ENCODE measurements around the gene ETS1. TPM values are rescaled to one million over a fixed set of nuclear protein-coding genes. Genes with fewer than 3 reads are reported as not detected.

Gene ETS1
- total RNA-seq, 1 donor from 2014 or later: 0.54 TPM

DNA sequence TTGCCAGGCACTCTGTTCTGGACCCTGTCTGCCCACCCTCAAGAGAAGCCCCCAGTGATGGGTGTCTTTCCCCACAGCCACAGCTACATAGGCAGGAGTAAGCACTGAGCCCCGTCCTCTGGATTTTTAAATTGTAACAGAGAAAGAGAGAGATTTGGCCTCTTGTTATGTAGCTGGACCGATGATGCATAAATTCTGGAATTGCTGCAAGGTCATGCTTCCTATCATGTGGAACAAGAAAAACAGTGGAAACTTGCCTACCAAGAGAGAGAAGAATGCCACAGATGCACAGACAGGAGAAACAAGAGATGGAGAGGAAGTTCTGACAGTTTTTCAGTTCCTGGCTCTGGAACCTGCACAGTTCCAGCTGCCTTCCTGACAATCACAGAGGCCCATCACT, 150.2 kb downstream of the ETS1 start:
- H4K20me1 ChIP-seq (ENCODE audit: low read depth): no peaks in the 10 kb centered on the region
- no peak overlapping the region for H3K27ac Mint-ChIP-seq
- no peaks in the 10 kb centered on the region for H3F3A ChIP-seq (ENCODE audit: low read depth)
- no peaks in the 10 kb centered on the region for H3K79me2 ChIP-seq (ENCODE audit: low read depth)
- no peak overlapping the region for H2AFZ ChIP-seq (replicated peaks)
- no peak for DNase-seq (ENCODE audit: low spot score)
- no peaks in the 10 kb centered on the region for H3K36me3 ChIP-seq
- no peaks in the 10 kb centered on the region for H3K36me3 Mint-ChIP-seq
- no peak overlapping the region for H3K4me3 ChIP-seq
- peaks cover 3% of the 10 kb centered on the region for H3K4me1 Mint-ChIP-seq
- no peak overlapping the region for H3K9ac ChIP-seq
- no peaks in the 10 kb centered on the region for H3K27me3 ChIP-seq
- H3K27me3 Mint-ChIP-seq (ENCODE audit: insufficient read depth, low read depth): no peaks in the 10 kb centered on the region
- H3K9me3 Mint-ChIP-seq: peaks cover 4% of the 10 kb centered on the region
- no peak overlapping the region for H3K27ac ChIP-seq
- H3K4me3 Mint-ChIP-seq: no peak overlapping the region
- TF ChIP-seq EZH2 (IDR thresholded peaks at IDR 0.05) (no peak), EZH2phosphoT487 (IDR thresholded peaks at IDR 0.05) (no peak)
- TF ChIP-seq, protein P1, sequence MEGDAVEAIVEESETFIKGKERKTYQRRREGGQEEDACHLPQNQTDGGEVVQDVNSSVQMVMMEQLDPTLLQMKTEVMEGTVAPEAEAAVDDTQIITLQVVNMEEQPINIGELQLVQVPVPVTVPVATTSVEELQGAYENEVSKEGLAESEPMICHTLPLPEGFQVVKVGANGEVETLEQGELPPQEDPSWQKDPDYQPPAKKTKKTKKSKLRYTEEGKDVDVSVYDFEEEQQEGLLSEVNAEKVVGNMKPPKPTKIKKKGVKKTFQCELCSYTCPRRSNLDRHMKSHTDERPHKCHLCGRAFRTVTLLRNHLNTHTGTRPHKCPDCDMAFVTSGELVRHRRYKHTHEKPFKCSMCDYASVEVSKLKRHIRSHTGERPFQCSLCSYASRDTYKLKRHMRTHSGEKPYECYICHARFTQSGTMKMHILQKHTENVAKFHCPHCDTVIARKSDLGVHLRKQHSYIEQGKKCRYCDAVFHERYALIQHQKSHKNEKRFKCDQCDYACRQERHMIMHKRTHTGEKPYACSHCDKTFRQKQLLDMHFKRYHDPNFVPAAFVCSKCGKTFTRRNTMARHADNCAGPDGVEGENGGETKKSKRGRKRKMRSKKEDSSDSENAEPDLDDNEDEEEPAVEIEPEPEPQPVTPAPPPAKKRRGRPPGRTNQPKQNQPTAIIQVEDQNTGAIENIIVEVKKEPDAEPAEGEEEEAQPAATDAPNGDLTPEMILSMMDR (IDR thresholded peaks at IDR 0.05): no peak
- H3K4me1 ChIP-seq: no peaks in the 10 kb centered on the region
- no peak overlapping the region for H3K4me2 ChIP-seq
- H3K9me3 ChIP-seq (ENCODE audit: low read depth): no peaks in the 10 kb centered on the region

DNA sequence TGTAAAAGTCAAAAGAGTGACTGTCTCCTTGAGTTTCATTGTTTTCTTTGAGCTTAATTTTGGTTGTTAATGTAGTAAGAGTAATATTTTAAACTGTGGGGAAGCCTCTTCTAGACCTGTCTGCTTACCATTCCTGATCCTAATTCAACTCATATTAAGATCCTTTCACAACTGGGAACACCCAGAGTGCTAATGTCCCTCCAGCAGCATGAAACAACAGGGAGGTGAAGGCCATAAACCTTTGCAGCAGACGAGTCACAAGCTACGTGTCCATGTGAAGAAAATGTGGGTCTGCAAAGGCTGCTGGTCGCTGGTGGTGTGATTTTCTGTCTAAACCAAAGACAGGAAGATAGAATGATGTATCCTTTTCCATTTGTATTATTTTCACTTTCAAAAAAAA, 152.5 kb downstream of the ETS1 start:
- no peak for TF ChIP-seq EZH2 (IDR thresholded peaks at IDR 0.05)
- no peaks in the 10 kb centered on the region for H3K36me3 Mint-ChIP-seq

DNA sequence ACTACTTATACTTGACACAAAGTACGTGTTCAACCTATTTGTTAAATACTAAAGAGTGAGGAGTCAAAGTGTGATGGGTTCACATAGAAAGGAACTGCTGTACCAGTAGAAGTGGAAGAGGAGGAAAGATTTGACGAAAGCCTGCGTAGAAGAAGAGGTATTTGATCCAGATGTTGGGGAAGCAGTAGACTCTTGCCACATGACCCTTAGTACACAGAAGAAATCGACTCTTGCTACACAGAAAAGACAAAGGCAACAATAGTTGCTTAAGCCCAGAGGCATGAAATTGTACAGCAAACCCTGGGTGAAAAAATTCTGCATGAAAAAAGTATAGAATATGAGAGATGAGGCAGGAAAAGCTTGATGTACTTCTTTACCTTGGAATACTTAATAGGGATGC, 152.9 kb downstream of the ETS1 start:
- H3K4me1 ChIP-seq: no peaks in the 10 kb centered on the region
- H4K20me1 ChIP-seq (ENCODE audit: low read depth): no peaks in the 10 kb centered on the region
- no peaks in the 10 kb centered on the region for H3K9me3 ChIP-seq (ENCODE audit: low read depth)
- no peak overlapping the region for H2AFZ ChIP-seq (replicated peaks)
- no peak overlapping the region for H3K4me2 ChIP-seq
- Mint-ChIP-seq H3K9me3 (no peaks in the 10 kb centered on the region), H3K36me3 (no peaks in the 10 kb centered on the region), H3K27ac (no peak overlapping the region), H3K27me3 (ENCODE audit: insufficient read depth, low read depth) (no peaks in the 10 kb centered on the region), H3K4me1 (peaks cover 7% of the 10 kb centered on the region), H3K4me3 (no peak overlapping the region)
- H3K27ac ChIP-seq: no peak overlapping the region
- H3K27me3 ChIP-seq: no peaks in the 10 kb centered on the region
- no peaks in the 10 kb centered on the region for H3K79me2 ChIP-seq (ENCODE audit: low read depth)
- H3K4me3 ChIP-seq: no peak overlapping the region
- TF ChIP-seq EZH2 (IDR thresholded peaks at IDR 0.05): no peak
- H3K9ac ChIP-seq: no peak overlapping the region
- no peaks in the 10 kb centered on the region for H3F3A ChIP-seq (ENCODE audit: low read depth)
- H3K36me3 ChIP-seq: no peaks in the 10 kb centered on the region
- no peak for DNase-seq (ENCODE audit: low spot score)

More for the DNA sequence above, 152.5 kb downstream of the ETS1 start:
- no peak overlapping the region for H3K27ac Mint-ChIP-seq
- H3K4me1 Mint-ChIP-seq: peaks cover 5% of the 10 kb centered on the region
- no peak overlapping the region for H3K9ac ChIP-seq
- no peak overlapping the region for H3K27ac ChIP-seq
- H3K4me2 ChIP-seq: no peak overlapping the region
- H3K79me2 ChIP-seq (ENCODE audit: low read depth): no peaks in the 10 kb centered on the region
- no peak for DNase-seq (ENCODE audit: low spot score)
- no peaks in the 10 kb centered on the region for H3F3A ChIP-seq (ENCODE audit: low read depth)
- H3K9me3 ChIP-seq (ENCODE audit: low read depth): no peaks in the 10 kb centered on the region
- H3K27me3 Mint-ChIP-seq (ENCODE audit: insufficient read depth, low read depth): no peaks in the 10 kb centered on the region
- H3K4me3 Mint-ChIP-seq: no peak overlapping the region
- H3K4me1 ChIP-seq: no peaks in the 10 kb centered on the region
- peaks cover 2% of the 10 kb centered on the region for H3K9me3 Mint-ChIP-seq
- H3K27me3 ChIP-seq: no peaks in the 10 kb centered on the region
- no peaks in the 10 kb centered on the region for H3K36me3 ChIP-seq
- no peak overlapping the region for H2AFZ ChIP-seq (replicated peaks)
- H3K4me3 ChIP-seq: no peak overlapping the region
- no peaks in the 10 kb centered on the region for H4K20me1 ChIP-seq (ENCODE audit: low read depth)

DNA sequence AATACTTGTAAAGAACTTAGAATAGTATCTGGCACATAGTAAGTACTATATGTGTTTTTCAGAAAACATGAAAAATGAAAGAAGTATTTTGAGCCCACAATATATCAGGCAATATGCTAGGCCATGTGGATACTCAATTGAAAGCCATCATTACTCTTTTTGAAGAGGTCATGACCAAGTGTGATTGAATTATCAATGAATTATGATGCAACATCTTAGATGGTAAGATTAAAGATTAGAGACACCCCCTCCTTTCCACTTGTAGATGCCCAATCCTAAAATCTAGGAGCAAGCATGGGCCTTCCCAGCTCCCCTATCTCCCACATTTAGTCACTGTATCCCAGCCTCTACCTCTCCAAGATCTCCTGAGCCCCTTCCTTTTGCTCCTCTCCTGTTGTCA, 154.4 kb downstream of the ETS1 start:
- no peaks in the 10 kb centered on the region for H3K27me3 ChIP-seq
- Mint-ChIP-seq H3K9me3 (peaks cover 3% of the 10 kb centered on the region), H3K27ac (no peak overlapping the region), H3K36me3 (no peaks in the 10 kb centered on the region), H3K4me1 (peaks cover 19% of the 10 kb centered on the region), H3K4me3 (no peak overlapping the region), H3K27me3 (ENCODE audit: insufficient read depth, low read depth) (peaks cover 2% of the 10 kb centered on the region)
- H3K27ac ChIP-seq: no peak overlapping the region
- no peak for TF ChIP-seq EZH2 (IDR thresholded peaks at IDR 0.05)
- TF ChIP-seq, protein P1 (IDR thresholded peaks at IDR 0.05): no peak
- no peak for TF ChIP-seq EZH2phosphoT487 (IDR thresholded peaks at IDR 0.05)
- H3F3A ChIP-seq (ENCODE audit: low read depth): no peaks in the 10 kb centered on the region
- DNase-seq (ENCODE audit: low spot score): no peak
- H3K9ac ChIP-seq: no peak overlapping the region
- H3K36me3 ChIP-seq: no peaks in the 10 kb centered on the region
- H3K4me1 ChIP-seq: no peaks in the 10 kb centered on the region
- H3K4me3 ChIP-seq: no peak overlapping the region
- no peak overlapping the region for H2AFZ ChIP-seq (replicated peaks)
- H3K4me2 ChIP-seq: no peak overlapping the region
- no peaks in the 10 kb centered on the region for H3K79me2 ChIP-seq (ENCODE audit: low read depth)
- H4K20me1 ChIP-seq (ENCODE audit: low read depth): no peaks in the 10 kb centered on the region
- no peaks in the 10 kb centered on the region for H3K9me3 ChIP-seq (ENCODE audit: low read depth)
